Ovary (tissue), 9 donors: Measurements from ENCODE around the gene POLDIP3. TPM values are rescaled to one million over a fixed set of nuclear protein-coding genes. Genes with fewer than 3 reads are reported as not detected.
"Not testable (repeated sequence)": the region's sequence is repeated elsewhere in the genome, so short reads cannot be mapped to it uniquely, and the experiment has no call there.

Source experiments
- DNase-seq, 5 donors: peaks; one replicate each; pipeline ENCODE4 v3.0.0-alpha.2; 2019 to 2020
- H3K27ac ChIP-seq, 2 donors: fragments of 200-600 bp; one replicate each; pipeline versions ENCODE4 v1.5.1 to v1.8.0; 2019 to 2022
- H3K27me3 ChIP-seq: fragments of 200-600 bp; one replicate; pipeline ENCODE4 v1.8.0; 2022
- H3K36me3 ChIP-seq: fragments of 200-600 bp; sonication (generic); one replicate; pipeline ENCODE4 v1.5.1; 2019
- H3K4me1 ChIP-seq: one replicate; pipeline ENCODE4 v1.8.1; 2013; ENCODE audit warnings: mild to moderate bottlenecking, moderate library complexity; ENCODE audit not compliant: insufficient read depth
- H3K4me3 ChIP-seq: fragments of 200-600 bp; sonication (generic); one replicate; pipeline ENCODE4 v1.5.1; 2017
- H3K9me3 ChIP-seq, 2 donors: fragments of 200-600 bp in 1 of 2; sonication (generic) in 1 of 2; one replicate each; pipeline versions ENCODE4 v1.5.1 to v1.8.1; 2013 to 2019; ENCODE audit warnings: mild to moderate bottlenecking in 1 of 2, moderate library complexity in 1 of 2
- EP300 ChIP-seq: sonication (generic); formaldehyde crosslinking; IDR thresholded peaks from one replicate; pipeline ENCODE4 v1.6.1; 2017; ENCODE audit warnings: antibody characterized with exemption
- POLR2A ChIP-seq: fragments of 450-650 bp; IDR thresholded peaks from one replicate; pipeline ENCODE4 v1.6.1; 2017; ENCODE audit warnings: antibody characterized with exemption, mild to moderate bottlenecking, moderate library complexity
- WGBS, 3 donors: extraction: QIAGEN DNeasy Blood & Tissue Kit in 1 of 3; methylation state at CpG; one replicate each; pipeline versions ENCODE4 v1.1.5 to v1.1.7; 2013 to 2017; 5-methylcytosine and 5-hydroxymethylcytosine counted together
- intact Hi-C, 4 donors: fragments of 100-400 bp; cut with DNase I; formaldehyde crosslinking; loops; one replicate each; pipeline versions ENCODE4 v1.11.0 to v1.15.1; 2022 to 2023
- polyA plus RNA-seq, 2 donors: library from polyadenylated mRNA; stranded (reverse); fragments of 200-250 nt in 1 of 2; fragments of 350-450 nt in 1 of 2; fragmentation: Illumina TruSeq in 1 of 2; extraction: RNeasy Lipid Tissue Mini Kit (QIAGEN cat#74804) in 1 of 2; gene quantifications; one replicate each; pipeline ENCODE4 v1.2.3, GENCODE V29; 2013 to 2014
- total RNA-seq, 7 donors: library from RNA; depleted of rRNA in 2 of 7; stranded (reverse); fragments of >200 nt in 2 of 7; fragmentation: NEBNext Ultra II Directional in 3 of 7; extraction: Animal tissue kit (Norgen Biotek cat#: 25700) in 3 of 7; gene quantifications; one replicate each; pipeline versions ENCODE4 v1.1.0 to v1.2.4, GENCODE V29; 2016 to 2023
- TF ChIP-seq, protein P1 (sequence below), 3 donors: fragments of 450-650 bp in 2 of 3; fragments of 200-600 bp in 1 of 3; IDR thresholded peaks; one replicate each; pipeline versions ENCODE4 v1.5.1 to v1.8.0; 2016 to 2022; ENCODE audit warnings: antibody characterized with exemption in 3 of 3, mild to moderate bottlenecking in 1 of 3
- donor health status: DM: no; HTN: no; CAD: no; lungs with moderate emphysema.
- donor health status: DM: no; HTN: no; CAD: no.
- donor health status: Bipolar disorder and iron deficiency.
- donor health status: DM: yes; HTN: yes; CAD: no.
- donor health status: DM: no; HTN: no; CAD: no.
- donor health status: DM: yes; HTN: yes; CAD: no.

The POLDIP3 gene
- total and polyA plus RNA-seq, 9 donors: 44.0 to 133 (median 103) TPM

DNA sequence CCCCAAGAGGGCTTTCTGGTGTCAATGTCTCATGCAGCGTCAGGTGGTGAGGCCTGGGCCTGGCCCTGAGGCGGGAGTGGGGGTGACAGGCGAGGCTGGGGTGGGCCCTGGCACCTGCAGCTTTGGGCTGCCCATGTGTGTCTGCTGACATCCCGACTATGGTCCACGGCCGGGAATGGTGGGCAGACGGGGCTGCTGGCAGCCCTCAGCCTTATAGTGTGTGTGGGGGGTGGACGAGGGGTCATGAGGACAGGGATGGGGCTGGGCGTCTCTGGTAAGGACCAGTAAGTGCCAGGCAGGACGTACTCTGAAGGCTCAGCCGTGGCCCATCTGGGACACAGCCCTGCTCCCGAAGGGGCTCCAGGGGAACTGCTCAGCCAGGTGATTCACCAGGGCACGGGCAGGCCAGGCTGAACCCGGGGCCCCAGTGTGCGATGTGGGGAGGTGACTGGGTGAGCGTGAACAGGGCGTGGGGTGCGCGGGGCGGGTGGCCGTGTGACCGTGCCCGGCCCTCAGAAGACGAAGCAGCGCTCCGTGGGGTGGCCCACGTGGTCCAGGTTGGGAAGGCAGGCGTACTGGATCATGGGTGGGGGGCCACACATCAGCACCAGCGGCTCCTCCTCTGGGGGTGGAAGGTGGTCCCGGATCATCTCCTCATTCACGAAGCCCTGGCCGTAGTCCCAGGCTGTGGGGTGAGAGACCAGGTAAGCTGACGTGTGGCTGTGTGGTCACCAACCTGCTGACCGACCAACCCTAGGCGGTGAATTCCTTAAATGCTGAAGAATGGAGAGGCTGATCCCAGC is 4.8 kb upstream of the POLDIP3 start:
- Histone ChIP-seq H3K4me1 (peaks cover 2% of the 10 kb centered on the region), H3K9me3 (no peaks in the 10 kb centered on the region), H3K36me3 (no peaks in the 10 kb centered on the region), H3K4me3 (no peak overlapping the region), H3K27ac (no peak overlapping the region), H3K27me3 (no peaks in the 10 kb centered on the region)
- WGBS, 3 donors: 84 to 87% (median 86%) methylated on average over 32 to 35 of the region's 35 CpGs
- intact Hi-C loops: loop anchor here in 2 of 4 donors (10.0 kb wide), 2 partner anchors 85 to 105 kb away; partner anchors contain the start of gene RRP7A (in 1 of the 2)
- DNase-seq: peak in 1 of 5 donors; percentile 52
- no peak for TF ChIP-seq POLR2A
- no peak for TF ChIP-seq EP300
- TF ChIP-seq, protein P1, sequence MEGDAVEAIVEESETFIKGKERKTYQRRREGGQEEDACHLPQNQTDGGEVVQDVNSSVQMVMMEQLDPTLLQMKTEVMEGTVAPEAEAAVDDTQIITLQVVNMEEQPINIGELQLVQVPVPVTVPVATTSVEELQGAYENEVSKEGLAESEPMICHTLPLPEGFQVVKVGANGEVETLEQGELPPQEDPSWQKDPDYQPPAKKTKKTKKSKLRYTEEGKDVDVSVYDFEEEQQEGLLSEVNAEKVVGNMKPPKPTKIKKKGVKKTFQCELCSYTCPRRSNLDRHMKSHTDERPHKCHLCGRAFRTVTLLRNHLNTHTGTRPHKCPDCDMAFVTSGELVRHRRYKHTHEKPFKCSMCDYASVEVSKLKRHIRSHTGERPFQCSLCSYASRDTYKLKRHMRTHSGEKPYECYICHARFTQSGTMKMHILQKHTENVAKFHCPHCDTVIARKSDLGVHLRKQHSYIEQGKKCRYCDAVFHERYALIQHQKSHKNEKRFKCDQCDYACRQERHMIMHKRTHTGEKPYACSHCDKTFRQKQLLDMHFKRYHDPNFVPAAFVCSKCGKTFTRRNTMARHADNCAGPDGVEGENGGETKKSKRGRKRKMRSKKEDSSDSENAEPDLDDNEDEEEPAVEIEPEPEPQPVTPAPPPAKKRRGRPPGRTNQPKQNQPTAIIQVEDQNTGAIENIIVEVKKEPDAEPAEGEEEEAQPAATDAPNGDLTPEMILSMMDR (IDR thresholded peaks at IDR 0.05): no peak

DNA sequence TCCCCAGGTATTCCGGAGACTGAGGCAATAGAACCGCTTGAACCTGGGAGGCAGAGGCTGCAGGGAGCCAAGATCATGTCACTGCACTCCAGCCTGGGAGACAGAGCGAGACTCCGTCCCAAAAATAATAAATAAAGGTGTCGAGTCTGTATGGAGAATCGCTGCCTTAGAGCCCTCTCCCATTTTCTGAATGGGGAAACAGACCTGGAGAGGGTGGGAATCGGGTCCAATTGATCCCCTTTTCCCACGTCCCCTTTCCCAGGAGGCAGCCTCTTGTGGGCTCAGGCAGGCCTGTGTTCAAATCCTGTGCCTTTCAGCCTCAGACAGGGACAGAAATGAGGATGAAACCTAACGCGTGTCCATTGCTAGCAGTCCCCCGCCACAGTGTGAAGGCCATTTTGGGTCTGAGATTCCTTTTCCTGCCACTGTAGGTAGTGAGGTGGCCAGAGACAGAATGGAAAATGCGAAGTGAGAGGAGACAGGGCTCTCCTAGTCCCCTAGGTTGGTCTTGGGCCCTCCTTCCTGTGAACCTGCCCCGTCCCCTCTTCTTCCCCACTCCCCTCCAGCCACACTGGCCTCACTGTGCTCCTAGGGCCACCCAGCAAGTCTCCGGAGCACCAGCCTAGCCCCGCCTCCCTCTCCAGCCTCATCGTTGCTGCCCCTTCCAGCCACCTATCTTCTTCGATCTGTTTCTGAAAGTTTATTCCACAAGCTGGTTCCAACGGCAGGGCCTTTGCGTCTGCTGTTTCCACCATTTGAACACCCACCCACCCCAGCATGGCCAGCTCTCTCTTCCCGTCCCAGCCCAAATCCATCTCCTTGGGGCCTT is 2.7 kb upstream of the POLDIP3 start:
- H3K9me3 ChIP-seq: no peaks in the 10 kb centered on the region
- H3K36me3 ChIP-seq: no peaks in the 10 kb centered on the region
- WGBS, 3 donors: 36 to 54% (median 44%) methylated on average over 20 of the region's 20 CpGs
- no peak for DNase-seq
- TF ChIP-seq, protein P1 (IDR thresholded peaks at IDR 0.05): no peak
- TF ChIP-seq POLR2A: no peak
- H3K27ac ChIP-seq: peak overlapping the region; percentile 24 to 61
- intact Hi-C loops: loop anchor here in 2 of 4 donors (10.0 kb wide), 2 partner anchors 83 to 103 kb away; partner anchors contain the start of gene RRP7A (in 1 of the 2)
- peaks cover 2% of the 10 kb centered on the region for H3K4me1 ChIP-seq
- H3K4me3 ChIP-seq: no peak overlapping the region
- no peaks in the 10 kb centered on the region for H3K27me3 ChIP-seq

DNA sequence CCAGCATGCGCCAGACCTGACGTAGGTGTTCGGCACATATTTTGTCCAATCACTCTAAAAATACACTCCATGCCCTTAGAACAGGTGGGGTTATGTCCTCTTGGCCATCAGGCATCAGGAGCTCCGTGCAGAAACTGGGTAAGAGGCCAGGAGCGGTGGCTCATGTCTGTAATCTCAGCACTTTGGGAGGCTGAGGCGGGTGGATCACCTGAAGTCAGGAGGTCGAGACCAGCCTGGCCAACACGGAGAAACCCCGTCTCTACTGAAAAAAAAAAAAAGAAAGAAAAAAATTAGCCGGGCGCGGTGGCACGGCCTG is 1.1 kb upstream of the POLDIP3 start:
- WGBS, 3 donors: 9 to 25% (median 15%) methylated on average over 13 of the region's 13 CpGs
- H3K36me3 ChIP-seq, H3K4me3 ChIP-seq, H3K9me3 ChIP-seq, H3K27me3 ChIP-seq: not testable (repeated sequence)
- intact Hi-C loops: loop anchor here in 2 of 4 donors (10.0 kb wide), 2 partner anchors 81 to 101 kb away; partner anchors contain the start of gene RRP7A (in 1 of the 2)
- peaks cover 10% of the 10 kb centered on the region for H3K4me1 ChIP-seq
- peak in 1 of 5 donors; percentile 60 for DNase-seq
- H3K27ac ChIP-seq: peak overlapping the region; percentile 91 to 92

DNA sequence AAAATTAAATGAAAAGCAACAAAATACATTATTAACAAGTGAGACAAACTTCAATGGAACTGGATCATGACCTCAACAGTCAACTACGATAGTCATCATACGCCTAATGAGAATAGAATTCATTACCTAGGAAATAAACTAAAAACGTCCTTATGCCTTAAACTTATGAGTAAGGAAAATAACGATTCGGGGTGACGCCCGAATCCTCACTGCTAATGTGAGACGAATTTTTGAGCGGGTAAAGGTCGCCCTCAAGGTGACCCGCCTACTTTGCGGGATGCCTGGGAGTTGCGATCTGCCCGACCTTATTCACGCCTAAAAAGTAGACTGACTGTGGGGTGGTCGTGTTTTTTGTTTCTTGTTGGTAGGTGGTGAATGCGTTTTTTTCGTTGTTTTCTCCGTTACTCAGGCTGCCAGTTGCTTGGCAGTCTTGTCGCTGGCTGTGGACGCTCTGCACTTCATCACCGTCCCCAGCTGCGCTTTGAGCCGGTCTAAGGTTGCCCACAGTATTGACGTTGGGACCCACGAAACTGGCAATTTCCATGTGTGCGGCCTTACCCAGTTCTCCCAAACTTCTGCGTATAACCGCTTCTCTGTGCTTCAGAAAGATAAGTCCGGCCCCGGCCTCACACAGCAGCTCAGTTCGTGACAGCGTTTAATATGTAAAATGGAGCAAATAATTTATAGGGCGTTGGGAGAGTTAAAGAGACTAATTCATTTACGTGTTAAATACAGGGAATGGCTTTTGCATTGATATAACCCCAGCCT is 593 bp upstream of the POLDIP3 start:
- intact Hi-C loops: loop anchor here in 2 of 4 donors (10.0 kb wide), 2 partner anchors 80 to 100 kb away; partner anchors contain the start of gene RRP7A (in 1 of the 2)
- peak; percentile 82 to 91 (median 85) for DNase-seq
- Histone ChIP-seq H3K4me1 (peaks cover 15% of the 10 kb centered on the region), H3K9me3 (no peaks in the 10 kb centered on the region), H3K27me3 (no peaks in the 10 kb centered on the region), H3K36me3 (no peaks in the 10 kb centered on the region), H3K4me3 (peak overlapping the region; percentile 17), H3K27ac (peak overlapping the region; percentile 91 to 92)
- TF ChIP-seq EP300 (peak; percentile 30), POLR2A (peak; percentile 89)
- TF ChIP-seq, protein P1 (IDR thresholded peaks at IDR 0.05): no peak
- 0 to 1% (median 1%) methylated on average over 35 of the region's 35 CpGs for WGBS, 3 donors
